CD4-positive, CD25-positive, alpha-beta regulatory T cell (primary cell): ENCODE measurements around the gene DNAJA2. TPM values are rescaled to one million over a fixed set of nuclear protein-coding genes. Genes with fewer than 3 reads are reported as not detected.

Experiments used
- ATAC-seq, 2 donors: fragments of 150-1000 bp; cut with Tn5 transposase; one replicate each; pipeline ENCODE4 v1.10.0; 2021; ENCODE audit warnings: low read depth in 2 of 2, moderate number of reproducible peaks in 2 of 2, moderate library complexity in 1 of 2
- DNase-seq, 3 donors: peaks; one replicate each; pipeline versions ENCODE4 v3.0.0 to v3.0.0-alpha.2; 2012 to 2022; ENCODE audit warnings: mixed read lengths in 1 of 3
- H3K27ac ChIP-seq: one replicate; pipeline ENCODE4 v1.7.0; 2013; ENCODE audit warnings: mild to moderate bottlenecking, low read length; ENCODE audit not compliant: insufficient read depth, poor library complexity, severe bottlenecking
- H3K27me3 ChIP-seq: one replicate; pipeline ENCODE4 v1.7.0; 2013; ENCODE audit warnings: low read length; ENCODE audit not compliant: control insufficient read depth, insufficient read depth
- H3K36me3 ChIP-seq: one replicate; pipeline ENCODE4 v1.7.0; 2013; ENCODE audit warnings: mild to moderate bottlenecking, low read length, moderate library complexity; ENCODE audit not compliant: control insufficient read depth, insufficient read depth
- H3K4me1 ChIP-seq: 2 replicates; pipeline ENCODE4 v1.7.0; 2013; ENCODE audit warnings: mild to moderate bottlenecking, low read length; ENCODE audit not compliant: insufficient read depth, control insufficient read depth, poor library complexity, severe bottlenecking
- H3K4me3 ChIP-seq: one replicate; pipeline ENCODE4 v1.7.0; 2013; ENCODE audit warnings: low read depth, mild to moderate bottlenecking, low read length, moderate library complexity
- H3K9me3 ChIP-seq, 2 experiments: 1 replicate in 1 of 2; 2 replicates in 1 of 2; pipeline ENCODE4 v1.7.0; 2013; ENCODE audit warnings: low read length in 2 of 2, mild to moderate bottlenecking in 1 of 2, moderate library complexity in 1 of 2; ENCODE audit not compliant: control insufficient read depth in 2 of 2
- H3K27ac Mint-ChIP-seq, 3 donors: one replicate each; pipeline ENCODE4 v1.8.0; 2020 to 2022; ENCODE audit warnings: mild to moderate bottlenecking in 3 of 3, mixed read lengths in 3 of 3, moderate library complexity in 2 of 3
- H3K27me3 Mint-ChIP-seq: one replicate; pipeline ENCODE4 v1.8.0; 2022; ENCODE audit warnings: mild to moderate bottlenecking, mixed read lengths
- H3K36me3 Mint-ChIP-seq: one replicate; pipeline ENCODE4 v1.8.0; 2020; ENCODE audit warnings: mixed read lengths
- H3K4me1 Mint-ChIP-seq, 4 donors: one replicate each; pipeline ENCODE4 v1.8.0; 2020 to 2022; ENCODE audit warnings: mixed read lengths in 4 of 4, mild to moderate bottlenecking in 1 of 4
- H3K4me3 Mint-ChIP-seq, 4 donors: one replicate each; pipeline ENCODE4 v1.8.0; 2020 to 2022; ENCODE audit warnings: mild to moderate bottlenecking in 4 of 4, mixed read lengths in 4 of 4, moderate library complexity in 3 of 4
- H3K9me3 Mint-ChIP-seq, 7 donors: one replicate each; pipeline ENCODE4 v1.8.0; 2020 to 2022; ENCODE audit warnings: mixed read lengths in 7 of 7, mild to moderate bottlenecking in 3 of 7, moderate library complexity in 2 of 7
- polyA plus RNA-seq, 4 donors: library from polyadenylated mRNA; unstranded; fragments of 300-500 nt; fragmentation: Illumina TruSeq; gene quantifications; one replicate each; pipeline ENCODE4 v1.2.3, GENCODE V29; 2021
- total RNA-seq: library from RNA; stranded (reverse); gene quantifications from one replicate; pipeline ENCODE4 v1.2.3, GENCODE V29; 2022

The DNAJA2 gene
- total RNA-seq (90.8 TPM), polyA plus RNA-seq (100 to 1,000 TPM in 2 of 4 donors, 10 to 100 TPM in 2; 93.2 to 110 (median 100) TPM)

GRCh38 chr16:46973207-46973995, at the start of gene DNAJA2:
DNAJA2 (minus strand) TSS chr16:46973674; CDS start chr16:46973572, 102 bp downstream.
- peaks cover 0 to 2% (median 0%) of the 10 kb centered on the region in 7 donors for H3K9me3 Mint-ChIP-seq
- no peaks in the 10 kb centered on the region for H3K27me3 Mint-ChIP-seq
- no peaks in the 10 kb centered on the region for H3K27me3 ChIP-seq
- peaks cover 27% of the 10 kb centered on the region for H3K36me3 ChIP-seq
- H3K27ac ChIP-seq: peak within 1 kb of the TSS; percentile 96
- peaks cover 68% of the 10 kb centered on the region for H3K4me1 ChIP-seq
- H3K36me3 Mint-ChIP-seq: peaks cover 17% of the 10 kb centered on the region
- H3K27ac Mint-ChIP-seq: peak within 1 kb of the TSS; percentile 91 to 99 (median 98)
- H3K4me1 Mint-ChIP-seq: peaks cover 37 to 70% (median 51%) of the 10 kb centered on the region in 4 donors
- peak; percentile 86 to 93 (median 92) for DNase-seq
- peak within 1 kb of the TSS; percentile 92 for H3K4me3 ChIP-seq
- H3K9me3 ChIP-seq: no peaks in the 10 kb centered on the region
- peak within 1 kb of the TSS; percentile 92 to 99 (median 94) for H3K4me3 Mint-ChIP-seq
- peak; percentile 95 for ATAC-seq

GRCh38 chr16:47019568-47019967, 46.1 kb upstream of the DNAJA2 start:
- Histone ChIP-seq H3K9me3 (no peaks in the 10 kb centered on the region), H3K4me3 (no peak overlapping the region), H3K4me1 (peaks cover 5% of the 10 kb centered on the region), H3K36me3 (no peaks in the 10 kb centered on the region), H3K27me3 (no peaks in the 10 kb centered on the region), H3K27ac (no peak overlapping the region)
- Mint-ChIP-seq H3K36me3 (no peaks in the 10 kb centered on the region), H3K27ac (no peak overlapping the region), H3K4me1 (peaks cover 0 to 9% (median 4%) of the 10 kb centered on the region in 4 donors), H3K4me3 (no peak overlapping the region), H3K27me3 (peaks cover 4% of the 10 kb centered on the region), H3K9me3 (no peaks in the 10 kb centered on the region)
- no peak for DNase-seq
- ATAC-seq: no peak

- Histone ChIP-seq H3K4me3 (no peak overlapping the region), H3K4me1 (peaks cover 5% of the 10 kb centered on the region), H3K27me3 (no peaks in the 10 kb centered on the region), H3K36me3 (no peaks in the 10 kb centered on the region), H3K27ac (no peak overlapping the region), H3K9me3 (no peaks in the 10 kb centered on the region)
- Mint-ChIP-seq H3K4me1 (peaks cover 0 to 9% (median 6%) of the 10 kb centered on the region in 4 donors), H3K27ac (peak overlapping the region in 1 of 3 donors; percentile 25), H3K36me3 (no peaks in the 10 kb centered on the region), H3K4me3 (no peak overlapping the region), H3K9me3 (no peaks in the 10 kb centered on the region), H3K27me3 (peaks cover 4% of the 10 kb centered on the region)
- peak; percentile 80 for ATAC-seq
- DNase-seq: peak; percentile 5 to 63 (median 15)
Measured at GRCh38 chr16:47018223-47018891, 44.9 kb upstream of the DNAJA2 start.

GRCh38 chr16:47017636-47018035, 44.2 kb upstream of the DNAJA2 start:
- DNase-seq (no peak), ATAC-seq (no peak)
- no peak overlapping the region for H3K4me3 ChIP-seq
- H3K9me3 ChIP-seq: no peaks in the 10 kb centered on the region
- H3K36me3 Mint-ChIP-seq: no peaks in the 10 kb centered on the region
- H3K4me1 ChIP-seq: peaks cover 5% of the 10 kb centered on the region
- H3K36me3 ChIP-seq: no peaks in the 10 kb centered on the region
- no peak overlapping the region for H3K4me3 Mint-ChIP-seq
- peaks cover 0 to 9% (median 6%) of the 10 kb centered on the region in 4 donors for H3K4me1 Mint-ChIP-seq
- H3K27ac ChIP-seq: no peak overlapping the region
- no peak overlapping the region for H3K27ac Mint-ChIP-seq
- H3K9me3 Mint-ChIP-seq: no peaks in the 10 kb centered on the region
- peaks cover 4% of the 10 kb centered on the region for H3K27me3 Mint-ChIP-seq
- H3K27me3 ChIP-seq: no peaks in the 10 kb centered on the region

GRCh38 chr16:47016700-47017133, 43.2 kb upstream of the DNAJA2 start:
- Histone ChIP-seq H3K9me3 (no peaks in the 10 kb centered on the region), H3K4me3 (no peak overlapping the region), H3K4me1 (peaks cover 5% of the 10 kb centered on the region), H3K27ac (no peak overlapping the region), H3K27me3 (no peaks in the 10 kb centered on the region), H3K36me3 (no peaks in the 10 kb centered on the region)
- peak; percentile 32 to 44 for ATAC-seq
- Mint-ChIP-seq H3K27ac (no peak overlapping the region), H3K4me1 (peaks cover 0 to 9% (median 6%) of the 10 kb centered on the region in 4 donors), H3K9me3 (no peaks in the 10 kb centered on the region), H3K36me3 (no peaks in the 10 kb centered on the region), H3K4me3 (no peak overlapping the region), H3K27me3 (peaks cover 4% of the 10 kb centered on the region)
- no peak for DNase-seq

- H3K9me3 Mint-ChIP-seq: no peaks in the 10 kb centered on the region
- H3K4me3 Mint-ChIP-seq: no peak overlapping the region
- no peak for DNase-seq
- no peak overlapping the region for H3K27ac Mint-ChIP-seq
- no peak overlapping the region for H3K4me3 ChIP-seq
- H3K9me3 ChIP-seq: no peaks in the 10 kb centered on the region
- no peak for ATAC-seq
- H3K27ac ChIP-seq: no peak overlapping the region
- H3K27me3 ChIP-seq: no peaks in the 10 kb centered on the region
- peaks cover 5% of the 10 kb centered on the region for H3K4me1 ChIP-seq
- H3K36me3 Mint-ChIP-seq: no peaks in the 10 kb centered on the region
- peaks cover 0 to 9% (median 6%) of the 10 kb centered on the region in 4 donors for H3K4me1 Mint-ChIP-seq
- H3K27me3 Mint-ChIP-seq: no peaks in the 10 kb centered on the region
- H3K36me3 ChIP-seq: no peaks in the 10 kb centered on the region
Measured at GRCh38 chr16:47013910-47014309, 40.4 kb upstream of the DNAJA2 start.

GRCh38 chr16:47013172-47013571, 39.7 kb upstream of the DNAJA2 start:
- ATAC-seq (no peak), DNase-seq (no peak)
- Mint-ChIP-seq H3K27me3 (no peaks in the 10 kb centered on the region), H3K9me3 (no peaks in the 10 kb centered on the region), H3K4me1 (peaks cover 0 to 9% (median 5%) of the 10 kb centered on the region in 4 donors), H3K4me3 (no peak overlapping the region), H3K27ac (no peak overlapping the region), H3K36me3 (no peaks in the 10 kb centered on the region)
- Histone ChIP-seq H3K36me3 (no peaks in the 10 kb centered on the region), H3K4me3 (no peak overlapping the region), H3K4me1 (peaks cover 5% of the 10 kb centered on the region), H3K9me3 (no peaks in the 10 kb centered on the region), H3K27me3 (no peaks in the 10 kb centered on the region), H3K27ac (no peak overlapping the region)
